Measurements from ENCODE around the gene LMAN2L.

LMAN2L gene

GRCh38 chr2:96734880-96735583, 4.8 kb downstream of the LMAN2L start:
- Histone ChIP-seq H2BK120ac (ENCODE audit: low read depth, low read length) (no peak overlapping the region), H3K14ac (ENCODE audit: low read length) (no peak overlapping the region), H3K36me3 (replicated peaks in 1 of 2; ENCODE audit: control insufficient read depth in 2 of 2, insufficient read depth in 2 of 2, low read length in 2 of 2) (peaks cover 29 to 82% of the 10 kb centered on the region in 2 donors), H2BK5ac (ENCODE audit: low read length) (no peak overlapping the region), H3K27ac (replicated peaks; ENCODE audit: low read length) (no peak overlapping the region), H3K23ac (ENCODE audit: low read depth, low read length, poor library complexity) (no peak overlapping the region), H3K4ac (ENCODE audit: low read length) (no peak overlapping the region), H4K8ac (ENCODE audit: low read depth, low read length) (no peak overlapping the region), H2BK15ac (ENCODE audit: low read length) (no peak overlapping the region), H4K91ac (ENCODE audit: low read depth, low read length, poor library complexity) (no peak overlapping the region), H3K4me2 (ENCODE audit: insufficient read depth, low read length, poor library complexity, severe bottlenecking) (no peak overlapping the region), H3K27me3 (ENCODE audit: control insufficient read depth in 3 of 3, insufficient read depth in 3 of 3, low read depth in 1 of 3, low read length in 3 of 3) (no peaks in the 10 kb centered on the region), H3K9ac (ENCODE audit: low read depth, low read length, poor library complexity) (no peak overlapping the region), H3K18ac (ENCODE audit: low read length) (no peak overlapping the region), H3K4me3 (ENCODE audit: low read length in 2 of 2) (no peak overlapping the region), H2AK5ac (ENCODE audit: low read depth, low read length) (no peak overlapping the region), H3K79me1 (ENCODE audit: low read depth, low read length) (peaks cover 4% of the 10 kb centered on the region), H3K9me3 (replicated peaks in 1 of 2; ENCODE audit: control insufficient read depth in 2 of 2, insufficient read depth in 1 of 2, low read depth in 1 of 2, low read length in 2 of 2) (no peaks in the 10 kb centered on the region), H3K4me1 (ENCODE audit: control insufficient read depth in 2 of 2, insufficient read depth in 1 of 2, low read depth in 1 of 2, low read length in 2 of 2) (peaks cover 3 to 4% of the 10 kb centered on the region in 2 donors), H2AFZ (ENCODE audit: low read length) (no peak overlapping the region), H2BK12ac (ENCODE audit: low read length) (no peak overlapping the region)
- no peak for DNase-seq (ENCODE audit: low spot score)
- WGBS, 2 donors (ENCODE audit: extremely low coverage in 2 of 2, insufficient read length in 2 of 2, insufficient replicate concordance in 1 of 2): no CpG with 5 or more reads among the region's 8 CpGs

- Histone ChIP-seq H2BK15ac (ENCODE audit: low read length) (no peak overlapping the region), H3K36me3 (replicated peaks in 1 of 2; ENCODE audit: control insufficient read depth in 2 of 2, insufficient read depth in 2 of 2, low read length in 2 of 2) (peaks cover 31 to 90% of the 10 kb centered on the region in 2 donors), H2BK120ac (ENCODE audit: low read depth, low read length) (no peak overlapping the region), H3K4me1 (ENCODE audit: control insufficient read depth in 2 of 2, insufficient read depth in 1 of 2, low read depth in 1 of 2, low read length in 2 of 2) (peaks cover under 1 to 2% of the 10 kb centered on the region in 2 donors), H3K27ac (replicated peaks; ENCODE audit: low read length) (no peak overlapping the region), H3K14ac (ENCODE audit: low read length) (no peak overlapping the region), H3K79me1 (ENCODE audit: low read depth, low read length) (no peaks in the 10 kb centered on the region), H3K4me2 (ENCODE audit: insufficient read depth, low read length, poor library complexity, severe bottlenecking) (no peak overlapping the region), H3K4me3 (ENCODE audit: low read length in 2 of 2) (no peak overlapping the region), H3K18ac (ENCODE audit: low read length) (no peak overlapping the region), H2BK5ac (ENCODE audit: low read length) (no peak overlapping the region), H4K91ac (ENCODE audit: low read depth, low read length, poor library complexity) (no peak overlapping the region), H2BK12ac (ENCODE audit: low read length) (no peak overlapping the region), H4K8ac (ENCODE audit: low read depth, low read length) (no peak overlapping the region), H3K9ac (ENCODE audit: low read depth, low read length, poor library complexity) (no peak overlapping the region), H2AFZ (ENCODE audit: low read length) (no peak overlapping the region), H3K9me3 (replicated peaks in 1 of 2; ENCODE audit: control insufficient read depth in 2 of 2, insufficient read depth in 1 of 2, low read depth in 1 of 2, low read length in 2 of 2) (no peaks in the 10 kb centered on the region), H3K23ac (ENCODE audit: low read depth, low read length, poor library complexity) (no peak overlapping the region), H2AK5ac (ENCODE audit: low read depth, low read length) (no peak overlapping the region), H3K4ac (ENCODE audit: low read length) (no peak overlapping the region), H3K27me3 (ENCODE audit: control insufficient read depth in 3 of 3, insufficient read depth in 3 of 3, low read depth in 1 of 3, low read length in 3 of 3) (no peaks in the 10 kb centered on the region)
- no CpG with 5 or more reads among the region's 3 CpGs for WGBS, 2 donors (ENCODE audit: extremely low coverage in 2 of 2, insufficient read length in 2 of 2, insufficient replicate concordance in 1 of 2)
- no peak for DNase-seq (ENCODE audit: low spot score)
These were observed 5.9 kb downstream of the LMAN2L start for GRCh38 chr2:96733931-96734330.

- Histone ChIP-seq H3K23ac (ENCODE audit: low read depth, low read length, poor library complexity) (no peak overlapping the region), H3K27ac (replicated peaks; ENCODE audit: low read length) (no peak overlapping the region), H3K9ac (ENCODE audit: low read depth, low read length, poor library complexity) (peak overlapping the region; percentile 36), H3K9me3 (replicated peaks in 1 of 2; ENCODE audit: control insufficient read depth in 2 of 2, insufficient read depth in 1 of 2, low read depth in 1 of 2, low read length in 2 of 2) (no peaks in the 10 kb centered on the region), H3K36me3 (replicated peaks in 1 of 2; ENCODE audit: control insufficient read depth in 2 of 2, insufficient read depth in 2 of 2, low read length in 2 of 2) (peaks cover 27 to 90% of the 10 kb centered on the region in 2 donors), H3K27me3 (ENCODE audit: control insufficient read depth in 3 of 3, insufficient read depth in 3 of 3, low read depth in 1 of 3, low read length in 3 of 3) (no peaks in the 10 kb centered on the region), H3K4me1 (ENCODE audit: control insufficient read depth in 2 of 2, insufficient read depth in 1 of 2, low read depth in 1 of 2, low read length in 2 of 2) (no peaks in the 10 kb centered on the region), H3K4ac (ENCODE audit: low read length) (no peak overlapping the region), H3K4me2 (ENCODE audit: insufficient read depth, low read length, poor library complexity, severe bottlenecking) (no peak overlapping the region), H2AK5ac (ENCODE audit: low read depth, low read length) (no peak overlapping the region), H4K8ac (ENCODE audit: low read depth, low read length) (no peak overlapping the region), H3K14ac (ENCODE audit: low read length) (no peak overlapping the region), H2BK120ac (ENCODE audit: low read depth, low read length) (no peak overlapping the region), H3K18ac (ENCODE audit: low read length) (no peak overlapping the region), H2BK15ac (ENCODE audit: low read length) (no peak overlapping the region), H2BK12ac (ENCODE audit: low read length) (no peak overlapping the region), H3K4me3 (ENCODE audit: low read length in 2 of 2) (no peak overlapping the region), H4K91ac (ENCODE audit: low read depth, low read length, poor library complexity) (no peak overlapping the region), H2AFZ (ENCODE audit: low read length) (no peak overlapping the region), H2BK5ac (ENCODE audit: low read length) (no peak overlapping the region), H3K79me1 (ENCODE audit: low read depth, low read length) (peaks cover 2% of the 10 kb centered on the region)
- WGBS, 2 donors (ENCODE audit: extremely low coverage in 2 of 2, insufficient read length in 2 of 2, insufficient replicate concordance in 1 of 2): no CpG with 5 or more reads among the region's 2 CpGs
- no peak for DNase-seq (ENCODE audit: low spot score)
These were observed 9.7 kb downstream of the LMAN2L start for GRCh38 chr2:96730212-96730611.

GRCh38 chr2:96729748-96730147, 10.1 kb downstream of the LMAN2L start:
- no peaks in the 10 kb centered on the region for H3K9me3 ChIP-seq (replicated peaks in 1 of 2; ENCODE audit: control insufficient read depth in 2 of 2, insufficient read depth in 1 of 2, low read depth in 1 of 2, low read length in 2 of 2)
- no peaks in the 10 kb centered on the region for H3K27me3 ChIP-seq (ENCODE audit: control insufficient read depth in 3 of 3, insufficient read depth in 3 of 3, low read depth in 1 of 3, low read length in 3 of 3)
- no peaks in the 10 kb centered on the region for H3K4me1 ChIP-seq (ENCODE audit: control insufficient read depth in 2 of 2, insufficient read depth in 1 of 2, low read depth in 1 of 2, low read length in 2 of 2)
- H4K91ac ChIP-seq (ENCODE audit: low read depth, low read length, poor library complexity): no peak overlapping the region
- no peak overlapping the region for H3K4me3 ChIP-seq (ENCODE audit: low read length in 2 of 2)
- WGBS, 2 donors (ENCODE audit: extremely low coverage in 2 of 2, insufficient read length in 2 of 2, insufficient replicate concordance in 1 of 2): no CpG with 5 or more reads among the region's 7 CpGs
- H3K14ac ChIP-seq (ENCODE audit: low read length): no peak overlapping the region
- no peak overlapping the region for H2BK15ac ChIP-seq (ENCODE audit: low read length)
- no peak overlapping the region for H3K23ac ChIP-seq (ENCODE audit: low read depth, low read length, poor library complexity)
- peaks cover 2% of the 10 kb centered on the region for H3K79me1 ChIP-seq (ENCODE audit: low read depth, low read length)
- H2BK5ac ChIP-seq (ENCODE audit: low read length): no peak overlapping the region
- DNase-seq (ENCODE audit: low spot score): no peak
- no peak overlapping the region for H3K4ac ChIP-seq (ENCODE audit: low read length)
- no peak overlapping the region for H2BK120ac ChIP-seq (ENCODE audit: low read depth, low read length)
- no peak overlapping the region for H3K27ac ChIP-seq (replicated peaks; ENCODE audit: low read length)
- H2BK12ac ChIP-seq (ENCODE audit: low read length): no peak overlapping the region
- H2AK5ac ChIP-seq (ENCODE audit: low read depth, low read length): no peak overlapping the region
- H2AFZ ChIP-seq (ENCODE audit: low read length): no peak overlapping the region
- H3K18ac ChIP-seq (ENCODE audit: low read length): no peak overlapping the region
- H3K9ac ChIP-seq (ENCODE audit: low read depth, low read length, poor library complexity): no peak overlapping the region
- H3K4me2 ChIP-seq (ENCODE audit: insufficient read depth, low read length, poor library complexity, severe bottlenecking): no peak overlapping the region
- peaks cover 27 to 85% of the 10 kb centered on the region in 2 donors for H3K36me3 ChIP-seq (replicated peaks in 1 of 2; ENCODE audit: control insufficient read depth in 2 of 2, insufficient read depth in 2 of 2, low read length in 2 of 2)
- no peak overlapping the region for H4K8ac ChIP-seq (ENCODE audit: low read depth, low read length)

Measured in neuronal stem cell (in vitro differentiated cells).